H1 (cell line): ENCODE results near the gene NCOA5. TPM values are rescaled to one million over a fixed set of nuclear protein-coding genes. Genes with fewer than 3 reads are reported as not detected.

Experiments
- CTCF ChIA-PET: fragments of 300-600 bp; sonication (Branson Sonifier 250); formaldehyde crosslinking; loops from one replicate; lab custom pipeline; 2021; ENCODE audit not compliant: partially characterized antibody; lab: Charles Lee
- POLR2A ChIA-PET: fragments of 300-600 bp; sonication (Branson Sonifier 250); formaldehyde crosslinking; loops from one replicate; lab custom pipeline; 2021; ENCODE audit warnings: inconsistent platforms; ENCODE audit not compliant: partially characterized antibody; lab: Charles Lee
- DNase-seq, 2 experiments: peaks; one replicate each; pipeline versions ENCODE4 v3.0.0 to v3.0.0-alpha.2; 2010 to 2022; ENCODE audit warnings: low spot score in 2 of 2, low read depth in 1 of 2, mixed read lengths in 1 of 2
- FAIRE-seq: peaks from 2 replicates; lab custom pipeline; 2011; peaks lifted over from hg19 to GRCh38; lab: Jason Lieb, UNC
- H2AFZ ChIP-seq: 2 replicates; pipeline ENCODE4 v1.8.1; 2012; ENCODE audit warnings: low read length, inconsistent platforms
- H2AK5ac ChIP-seq: 2 replicates; pipeline ENCODE4 v1.6.1; 2013; ENCODE audit warnings: low read depth, low read length
- H2BK120ac ChIP-seq: replicated peaks from 2 replicates; pipeline ENCODE3; 2013; ENCODE audit warnings: low read depth, low read length, inconsistent platforms
- H2BK12ac ChIP-seq: 2 replicates; pipeline ENCODE4 v1.6.1; 2013; ENCODE audit warnings: low read depth, low read length
- H2BK15ac ChIP-seq: 2 replicates; pipeline ENCODE4 v1.6.1; 2013; ENCODE audit warnings: low read length
- H2BK20ac ChIP-seq: 2 replicates; pipeline ENCODE4 v1.6.1; 2013; ENCODE audit warnings: low read length
- H2BK5ac ChIP-seq: 2 replicates; pipeline ENCODE4 v1.6.1; 2013; ENCODE audit warnings: low read depth, low read length
- H3K14ac ChIP-seq: 2 replicates; pipeline ENCODE4 v1.6.1; 2013; ENCODE audit warnings: inconsistent platforms; ENCODE audit not compliant: insufficient read length
- H3K18ac ChIP-seq: 2 replicates; pipeline ENCODE4 v1.6.1; 2013; ENCODE audit warnings: low read length; ENCODE audit errors: extremely low read depth
- H3K23ac ChIP-seq: 2 replicates; pipeline ENCODE4 v1.6.1; 2013; ENCODE audit warnings: inconsistent platforms; ENCODE audit not compliant: insufficient read length
- H3K23me2 ChIP-seq: 2 replicates; pipeline ENCODE4 v1.6.1; 2013; ENCODE audit warnings: low read depth, low read length
- H3K27ac ChIP-seq: 2 replicates; pipeline ENCODE4 v1.6.1; 2011; ENCODE audit warnings: low read depth, low read length, inconsistent platforms
- H3K27me3 ChIP-seq, 4 experiments: replicated peaks in 1 of 4; 1 replicate in 1 of 4; 2 replicates in 3 of 4; pipeline versions ENCODE4 v1.6.1 to v1.8.1; 2011 to 2013; ENCODE audit warnings: low read length in 3 of 4, mild to moderate bottlenecking in 3 of 4, inconsistent platforms in 2 of 4, mixed read lengths in 2 of 4, moderate library complexity in 1 of 4; ENCODE audit not compliant: control insufficient read depth in 3 of 4, insufficient read depth in 3 of 4; ENCODE audit errors: extremely low read depth in 1 of 4
- H3K36me3 ChIP-seq, 4 experiments: 2 replicates each; pipeline versions ENCODE4 v1.6.1 to v1.8.1; 2011 to 2013; ENCODE audit warnings: mild to moderate bottlenecking in 4 of 4, low read length in 3 of 4, moderate library complexity in 2 of 4, control low read depth in 1 of 4, inconsistent platforms in 1 of 4; ENCODE audit not compliant: insufficient read depth in 4 of 4, control insufficient read depth in 2 of 4
- H3K4ac ChIP-seq: replicated peaks from 2 replicates; pipeline ENCODE3; 2013; ENCODE audit warnings: low read length, low read depth, mixed read lengths, inconsistent platforms; ENCODE audit not compliant: insufficient read length
- H3K4me1 ChIP-seq, 4 experiments: replicated peaks in 1 of 4; 1 replicate in 1 of 4; 2 replicates in 3 of 4; pipeline versions ENCODE4 v1.6.1 to v1.8.1; 2011 to 2013; ENCODE audit warnings: low read length in 3 of 4, inconsistent platforms in 2 of 4, mixed read lengths in 1 of 4; ENCODE audit not compliant: insufficient read depth in 4 of 4, control insufficient read depth in 3 of 4
- H3K4me2 ChIP-seq, 2 experiments: 2 replicates each; pipeline versions ENCODE4 v1.6.1 to v1.8.1; 2011 to 2013; ENCODE audit warnings: low read depth in 2 of 2, low read length in 2 of 2, control low read depth in 1 of 2, inconsistent platforms in 1 of 2, mild to moderate bottlenecking in 1 of 2; ENCODE audit not compliant: insufficient read depth in 1 of 2
- H3K4me3 ChIP-seq, 4 experiments: fragments of 200-600, 300-600 bp in 1 of 4; sonication (generic), shearing (Covaris generic), sonication (Bioruptor Twin) in 1 of 4; 2 replicates each; pipeline versions ENCODE4 v1.5.1 to v1.8.1; 2011 to 2016; ENCODE audit warnings: low read length in 4 of 4, low read depth in 3 of 4, control low read depth in 2 of 4, inconsistent platforms in 2 of 4, mild to moderate bottlenecking in 2 of 4, mixed read lengths in 1 of 4, moderate library complexity in 1 of 4; ENCODE audit not compliant: insufficient read depth in 2 of 4; ENCODE audit errors: extremely low read depth in 1 of 4
- H3K56ac ChIP-seq: replicated peaks from 2 replicates; pipeline ENCODE3; 2013; ENCODE audit warnings: low read depth, mild to moderate bottlenecking, mixed read lengths, low read length, inconsistent platforms; ENCODE audit not compliant: insufficient read length
- H3K79me1 ChIP-seq: 2 replicates; pipeline ENCODE4 v1.6.1; 2013; ENCODE audit warnings: low read depth, low read length, control low read depth
- H3K79me2 ChIP-seq, 2 experiments: 2 replicates each; pipeline versions ENCODE4 v1.6.1 to v1.8.1; 2012 to 2013; ENCODE audit warnings: low read length in 2 of 2, mild to moderate bottlenecking in 2 of 2, inconsistent platforms in 1 of 2; ENCODE audit not compliant: insufficient read depth in 2 of 2, control insufficient read depth in 1 of 2
- H3K9ac ChIP-seq, 4 experiments: replicated peaks in 1 of 4; 1 replicate in 1 of 4; 2 replicates in 3 of 4; pipeline versions ENCODE4 v1.6.1 to v1.8.1; 2011 to 2013; ENCODE audit warnings: low read depth in 3 of 4, low read length in 3 of 4, control low read depth in 2 of 4, mild to moderate bottlenecking in 2 of 4, moderate library complexity in 2 of 4, inconsistent platforms in 1 of 4; ENCODE audit errors: extremely low read depth in 1 of 4
- H3K9me3 ChIP-seq, 2 experiments: 2 replicates each; pipeline versions ENCODE4 v1.6.1 to v1.8.1; 2012 to 2013; ENCODE audit warnings: mild to moderate bottlenecking in 2 of 2, moderate library complexity in 2 of 2, control low read depth in 1 of 2, inconsistent platforms in 1 of 2, low read depth in 1 of 2, low read length in 1 of 2, mixed read lengths in 1 of 2; ENCODE audit not compliant: insufficient read depth in 2 of 2
- H4K20me1 ChIP-seq, 2 experiments: replicated peaks in 1 of 2; 2 replicates each; pipeline versions ENCODE3 to v1.8.1; 2011 to 2013; ENCODE audit warnings: inconsistent platforms in 2 of 2, low read length in 2 of 2, mild to moderate bottlenecking in 1 of 2; ENCODE audit not compliant: insufficient read depth in 2 of 2, control insufficient read depth in 1 of 2
- H4K5ac ChIP-seq: 2 replicates; pipeline ENCODE4 v1.6.1; 2013; ENCODE audit warnings: low read length, low read depth, mixed read lengths, inconsistent platforms; ENCODE audit not compliant: insufficient read length
- H4K8ac ChIP-seq: 2 replicates; pipeline ENCODE4 v1.8.0; 2013; ENCODE audit warnings: mild to moderate bottlenecking, moderate library complexity, low read length, inconsistent platforms; ENCODE audit not compliant: insufficient read depth; ENCODE audit errors: extremely low read depth
- H4K91ac ChIP-seq: replicated peaks from 2 replicates; pipeline ENCODE3; 2013; ENCODE audit warnings: low read length, mixed read lengths, inconsistent platforms; ENCODE audit not compliant: insufficient read length
- ATF2 ChIP-seq: IDR thresholded peaks from 2 replicates; pipeline ENCODE4 v1.6.1; 2012; ENCODE audit warnings: low read length, inconsistent platforms
- CBX8 ChIP-seq: fragments of 300-800, 300-1000 bp; sonication (generic); IDR thresholded peaks from 2 replicates; pipeline ENCODE4 v1.7.1; 2016; ENCODE audit warnings: low read depth, low read length, borderline replicate concordance
- CHD1 ChIP-seq: IDR thresholded peaks from 2 replicates; pipeline ENCODE4 v1.6.1; 2012; ENCODE audit warnings: low read depth, low read length, improper control_type of control experiment
- CHD2 ChIP-seq: IDR thresholded peaks from 2 replicates; pipeline ENCODE4 v1.6.1; 2012; ENCODE audit warnings: low read length, improper control_type of control experiment
- CREB1 ChIP-seq: IDR thresholded peaks from 2 replicates; pipeline ENCODE4 v1.6.1; 2012; ENCODE audit warnings: inconsistent platforms
- EGR1 ChIP-seq: IDR thresholded peaks from 2 replicates; pipeline ENCODE4 v1.6.1; 2011; ENCODE audit warnings: low read depth, low read length, borderline replicate concordance
- GABPA ChIP-seq: IDR thresholded peaks from 2 replicates; pipeline ENCODE4 v1.6.1; 2011; ENCODE audit warnings: mild to moderate bottlenecking, low read length, moderate library complexity, borderline replicate concordance; ENCODE audit not compliant: insufficient read depth
- HDAC6 ChIP-seq: IDR thresholded peaks from one replicate; pipeline ENCODE4 v1.7.1; 2012; ENCODE audit warnings: low read depth, mild to moderate bottlenecking, inconsistent platforms, low read length, moderate library complexity
- KDM1A ChIP-seq: fragments of 200-600, 300-600 bp; sonication (generic); IDR thresholded peaks from 2 replicates; pipeline ENCODE4 v1.7.1; 2016; ENCODE audit warnings: mild to moderate bottlenecking, low read length, borderline replicate concordance
- MAFK ChIP-seq: IDR thresholded peaks from 2 replicates; pipeline ENCODE4 v1.6.1; 2012; ENCODE audit warnings: low read depth, mild to moderate bottlenecking, improper control_type of control experiment, low read length
- SIN3A ChIP-seq, 2 experiments: IDR thresholded peaks in 1 of 2; conservative IDR thresholded peaks in 1 of 2; 2 replicates each; pipeline ENCODE4 v1.6.1; 2011 to 2012; ENCODE audit warnings: low read length in 2 of 2, improper control_type of control experiment in 1 of 2, low read depth in 1 of 2, mild to moderate bottlenecking in 1 of 2
- SP2 ChIP-seq: IDR thresholded peaks from 2 replicates; pipeline ENCODE4 v1.6.1; 2012; ENCODE audit warnings: mild to moderate bottlenecking, low read length, inconsistent platforms
- SRF ChIP-seq: IDR thresholded peaks from 2 replicates; pipeline ENCODE4 v1.6.1; 2011; ENCODE audit warnings: mild to moderate bottlenecking, low read depth, low read length, moderate library complexity
- WGBS, 2 experiments: shearing (Covaris generic) in 1 of 2; methylation state at CpG; one replicate each; pipeline versions ENCODE4 v1.1.6 to v1.1.7; 2013 to 2015; ENCODE audit warnings: low lambda C conversion rate in 2 of 2, mixed read lengths in 2 of 2, inconsistent platforms in 1 of 2, low coverage in 1 of 2, missing lambda C conversion rate in 1 of 2; ENCODE audit not compliant: insufficient replicate concordance in 2 of 2, insufficient coverage in 1 of 2, insufficient read length in 1 of 2; ENCODE audit errors: extremely low coverage in 1 of 2, missing lambda C conversion rate in 1 of 2; 5-methylcytosine and 5-hydroxymethylcytosine counted together
- polyA plus RNA-seq, 7 experiments: library from polyadenylated mRNA; depleted of rRNA in 3 of 7; stranded (reverse) in 5 of 7; unstranded in 2 of 7; fragments of >200 nt in 5 of 7; fragments of 200-250 nt in 2 of 7; gene quantifications; 1 replicate in 5 of 7; 2 replicates in 1 of 7; 4 replicates in 1 of 7; pipeline versions ENCODE4 v1.2.1 to v1.2.3, GENCODE V29; 2011 to 2013; ENCODE audit warnings: missing spikeins in 2 of 7, mixed read lengths in 2 of 7
- total RNA-seq: library from RNA; stranded (reverse); fragmentation: NEBNext Ultra II Directional; extraction: Animal tissue kit (Norgen Biotek cat#: 25700); gene quantifications from 2 replicates; pipeline ENCODE4 v1.2.1, GENCODE V29; 2021

Gene NCOA5
- total and polyA plus RNA-seq, 2 of the 8 experiments (the other 6 are each of a cell fraction or from before 2014, with no cell fraction given) = 20.4 to 29.0 TPM

GRCh38 chr20:46131396-46131795 lies 41.6 kb upstream of the NCOA5 start:
- 76% methylated on average over 6 of the region's 6 CpGs; no CpG with 5 or more reads in 1 of the 2 experiments for WGBS, 2 experiments
- DNase-seq (no peak), FAIRE-seq (no peak)
- H4K8ac ChIP-seq = no peak overlapping the region
- H3K18ac ChIP-seq = no peak overlapping the region
- H4K5ac ChIP-seq = no peak overlapping the region
- no peak overlapping the region for H3K14ac ChIP-seq
- no peak overlapping the region for H2BK20ac ChIP-seq
- no peak overlapping the region for H3K4me2 ChIP-seq
- no peak overlapping the region for H4K91ac ChIP-seq
- H2AFZ ChIP-seq = no peak overlapping the region
- H4K20me1 ChIP-seq = peaks cover 2 to 3% of the 10 kb centered on the region in 2 experiments
- no peak overlapping the region for H2AK5ac ChIP-seq
- no peaks in the 10 kb centered on the region for H3K79me1 ChIP-seq
- H3K23ac ChIP-seq = no peak overlapping the region
- H2BK5ac ChIP-seq = no peak overlapping the region
- H3K4me3 ChIP-seq = no peak overlapping the region
- CTCF ChIA-PET = interaction anchor here (0.8 to 8.1 kb wide), 35 partner anchors 10 to 218 kb away, joined by 3 to 171 read pairs (median 6); partner anchors contain the start of genes CD40 and CDH22
- no peak overlapping the region for H3K9ac ChIP-seq
- H3K36me3 ChIP-seq = no peaks in the 10 kb centered on the region; a peak in 1 of 8 replicates
- H2BK15ac ChIP-seq = no peak overlapping the region
- H3K4ac ChIP-seq = no peak overlapping the region
- H3K27ac ChIP-seq = no peak overlapping the region
- H2BK120ac ChIP-seq = no peak overlapping the region
- no peaks in the 10 kb centered on the region for H3K9me3 ChIP-seq
- no peaks in the 10 kb centered on the region for H3K23me2 ChIP-seq
- POLR2A ChIA-PET = interaction anchor here (1.5 kb wide), 1 partner anchor 42 kb away, joined by 5 read pairs; no protein-coding TSS in a partner anchor
- H3K56ac ChIP-seq = no peak overlapping the region
- no peak overlapping the region for H2BK12ac ChIP-seq
- no peaks in the 10 kb centered on the region for H3K79me2 ChIP-seq
- peaks cover 0 to 4% (median 2%) of the 10 kb centered on the region in 4 experiments; a peak in 4 of 7 replicates for H3K27me3 ChIP-seq
- peaks cover 0 to 2% (median 2%) of the 10 kb centered on the region in 4 experiments; a peak in 6 of 7 replicates for H3K4me1 ChIP-seq
- no peak for TF ChIP-seq EGR1
- TF ChIP-seq SRF = no peak
- no peak for TF ChIP-seq KDM1A
- TF ChIP-seq CHD2 = no peak
- no peak for TF ChIP-seq MAFK
- TF ChIP-seq ATF2 = no peak
- TF ChIP-seq CHD1 = no peak
- no peak for TF ChIP-seq CREB1
- no peak for TF ChIP-seq SIN3A (conservative IDR thresholded peaks at IDR 0.05 in 1 of 2, IDR thresholded peaks at IDR 0.05 in 1 of 2; ENCODE audit: low read depth in 1 of 2, low read length in 2 of 2)
- TF ChIP-seq GABPA = no peak
- TF ChIP-seq SP2 = no peak
- no peak for TF ChIP-seq CBX8
- TF ChIP-seq HDAC6 = no peak
